Stomach (tissue), 4 donors: ENCODE measurements around the gene NDUFB2.

Experiments used
- CTCF ChIP-seq, 7 experiments: fragments of 450-650 bp in 4 of 7; fragments of 200-600 bp in 3 of 7; sonication (generic) in 3 of 7; IDR thresholded peaks; one replicate each; pipeline ENCODE4 v1.5.1; 2016 to 2019; ENCODE audit warnings: antibody characterized with exemption in 7 of 7, control low read depth in 2 of 7, mild to moderate bottlenecking in 1 of 7
- POLR2A ChIP-seq, 4 donors: fragments of 450-650 bp; IDR thresholded peaks; one replicate each; pipeline ENCODE4 v1.6.1; 2016; ENCODE audit warnings: antibody characterized with exemption in 4 of 4, control low read depth in 2 of 4, mild to moderate bottlenecking in 1 of 4, moderate library complexity in 1 of 4

- TF ChIP-seq POLR2A (IDR thresholded peaks at IDR 0.05) (no peak), CTCF (IDR thresholded peaks at IDR 0.05) (no peak)
These were observed 15.6 kb upstream of the NDUFB2 start for GRCh38 chr7:140680886-140681285.
